K562 (cell line): ENCODE data around the gene RAD54L. TPM values are rescaled to one million over a fixed set of nuclear protein-coding genes. Genes with fewer than 3 reads are reported as not detected.

ENCODE experiments used
- ATAC-seq: fragments of 200-7000 bp; cut with Tn5 transposase; 3 replicates; pipeline ENCODE4 v1.9.1; 2020; ENCODE audit warnings: moderate library complexity
- BruUV-seq: library from RNA; stranded (reverse); fragments of 400-500 nt; replicated peaks from 2 replicates; lab custom pipeline; 2021; lab: Mats Ljungman, UMichigan
- CTCF ChIA-PET: fragments of 300-600 bp; formaldehyde crosslinking; extraction: SDS; loops from one replicate; lab custom pipeline; 2021; ENCODE audit warnings: low intra/inter-chr PET ratio; lab: Yijun Ruan, JAX
- POLR2A ChIA-PET: fragments of 300-600, 350-650 bp; sonication (Branson Sonifier 250); formaldehyde crosslinking; extraction: SDS; loops from one replicate; lab custom pipeline; 2021; ENCODE audit warnings: antibody characterized with exemption, inconsistent platforms; lab: Yijun Ruan, JAX
- DNase-seq, 4 experiments: peaks; one replicate each; pipeline versions ENCODE4 v3.0.0 to v3.0.0-alpha.2; 2011 to 2018; ENCODE audit warnings: low spot score in 3 of 4, mixed read lengths in 3 of 4; ENCODE audit errors: extremely low read depth in 1 of 4
- FAIRE-seq: peaks from 2 replicates; lab custom pipeline; 2011; peaks lifted over from hg19 to GRCh38; lab: Jason Lieb, UNC
- H2AFZ ChIP-seq: 2 replicates; pipeline ENCODE4 v1.6.0; 2011; ENCODE audit warnings: low read depth, low read length, control low read depth, inconsistent platforms
- H3K27ac ChIP-seq: fragments of 200-600 bp; 3 replicates; pipeline ENCODE4 v1.8.0; 2011; ENCODE audit warnings: low read depth, mild to moderate bottlenecking, control low read depth, inconsistent platforms, low read length, moderate library complexity, mixed read lengths; ENCODE audit errors: extremely low read depth
- H3K27me3 ChIP-seq, 2 experiments: fragments of 300-600 bp in 1 of 2; 2 replicates in 1 of 2; 3 replicates in 1 of 2; pipeline versions ENCODE4 v1.6.0 to v1.8.0; 2011; ENCODE audit warnings: inconsistent platforms in 2 of 2, low read length in 2 of 2, mild to moderate bottlenecking in 1 of 2, mixed read lengths in 1 of 2, moderate library complexity in 1 of 2; ENCODE audit not compliant: control insufficient read depth in 2 of 2, insufficient read depth in 2 of 2
- H3K36me3 ChIP-seq: fragments of 300-600 bp; 3 replicates; pipeline ENCODE4 v1.8.0; 2011; ENCODE audit warnings: mild to moderate bottlenecking, low read length, inconsistent platforms; ENCODE audit not compliant: control insufficient read depth, insufficient read depth
- H3K4me1 ChIP-seq, 2 experiments: fragments of 200-600 bp in 1 of 2; replicated peaks in 1 of 2; 2 replicates in 1 of 2; 3 replicates in 1 of 2; pipeline versions ENCODE4 v1.5.1 to v1.8.0; 2011; ENCODE audit warnings: inconsistent platforms in 2 of 2, low read length in 2 of 2, mild to moderate bottlenecking in 1 of 2, mixed read lengths in 1 of 2, moderate library complexity in 1 of 2; ENCODE audit not compliant: control insufficient read depth in 2 of 2, insufficient read depth in 2 of 2
- H3K4me2 ChIP-seq: 2 replicates; pipeline ENCODE4 v1.6.1; 2011; ENCODE audit warnings: low read length, control low read depth, inconsistent platforms, mixed read lengths; ENCODE audit not compliant: insufficient read depth
- H3K4me3 ChIP-seq: fragments of 200-600 bp; sonication (generic), shearing (Covaris generic); 2 replicates; pipeline ENCODE4 v1.5.1; 2016; ENCODE audit warnings: control low read depth, inconsistent platforms
- H3K79me2 ChIP-seq: fragments of 200-600 bp; 3 replicates; pipeline ENCODE4 v1.8.0; 2011; ENCODE audit warnings: low read length, inconsistent platforms; ENCODE audit not compliant: control insufficient read depth, insufficient read depth
- H3K9ac ChIP-seq, 2 experiments: 2 replicates each; pipeline versions ENCODE4 v1.6.0 to v1.6.1; 2011; ENCODE audit warnings: low read depth in 2 of 2, low read length in 2 of 2, control low read depth in 1 of 2, inconsistent platforms in 1 of 2, mild to moderate bottlenecking in 1 of 2, mixed read lengths in 1 of 2; ENCODE audit not compliant: insufficient read depth in 1 of 2
- H3K9me1 ChIP-seq: one replicate; pipeline ENCODE4 v1.6.0; 2011; ENCODE audit warnings: inconsistent platforms, mild to moderate bottlenecking, low read length, moderate library complexity; ENCODE audit not compliant: control insufficient read depth, insufficient read depth
- H3K9me3 ChIP-seq: replicated peaks from 2 replicates; pipeline ENCODE4 v1.5.1; 2011; ENCODE audit warnings: low read depth, low read length, inconsistent platforms; ENCODE audit not compliant: control insufficient read depth, insufficient read depth
- H4K20me1 ChIP-seq: replicated peaks from 2 replicates; pipeline ENCODE4 v1.6.1; 2011; ENCODE audit warnings: low read length, inconsistent platforms, mixed read lengths; ENCODE audit not compliant: control insufficient read depth, insufficient read depth
- BCLAF1 ChIP-seq, 2 experiments: fragments of 450-650 bp in 1 of 2; IDR thresholded peaks; 2 replicates each; pipeline ENCODE4 v1.6.1; 2011 to 2017; ENCODE audit warnings: low read depth in 2 of 2, antibody characterized with exemption in 1 of 2, borderline replicate concordance in 1 of 2, low read length in 1 of 2, mild to moderate bottlenecking in 1 of 2, mixed read lengths in 1 of 2; ENCODE audit not compliant: control insufficient read depth in 1 of 2
- ELF4 ChIP-seq: fragments of 450-650 bp; formaldehyde crosslinking; IDR thresholded peaks from 2 replicates; pipeline ENCODE4 v1.4.0; 2022; ENCODE audit warnings: missing genetic modification characterization
- THRB ChIP-seq: fragments of 450-650 bp; formaldehyde crosslinking; conservative IDR thresholded peaks from 2 replicates; pipeline ENCODE4 v1.4.0; 2022; ENCODE audit warnings: mild to moderate bottlenecking, missing genetic modification characterization
- ZNF740 ChIP-seq, 3 experiments: fragments of 200-800 bp in 1 of 3; sonication (Bioruptor generic) in 1 of 3; sonication (generic) in 1 of 3; formaldehyde crosslinking in 1 of 3; IDR thresholded peaks; 2 replicates each; pipeline versions ENCODE4 v1.6.1 to v1.8.0; 2016 to 2022; ENCODE audit warnings: mild to moderate bottlenecking in 2 of 3, missing compliant biosample characterization in 2 of 3, missing genetic modification characterization in 2 of 3, missing genetic modification reagents in 1 of 3
- WGBS: fragments of 100-300 bp; shearing (Covaris generic); methylation state at CpG from one replicate; pipeline ENCODE4 v1.1.6; 2016; ENCODE audit warnings: low coverage, mixed read lengths; ENCODE audit not compliant: insufficient coverage; ENCODE audit errors: missing lambda C conversion rate; 5-methylcytosine and 5-hydroxymethylcytosine counted together
- in situ Hi-C: fragments of 300-500 bp; cut with MboI; formaldehyde crosslinking; loops from 4 replicates; pipeline ENCODE4 v1.15.0; 2018; ENCODE audit warnings: inconsistent platforms, mixed read lengths
- intact Hi-C: fragments of 100-400 bp; cut with micrococcal nuclease; formaldehyde crosslinking; loops from 2 replicates; pipeline ENCODE4 v1.14.2; 2022
- polyA plus RNA-seq, 8 experiments: library from polyadenylated mRNA; depleted of rRNA in 4 of 8; stranded (reverse) in 5 of 8; unstranded in 3 of 8; fragments of >200 nt; fragmentation: Nextera tagmentation in 2 of 8; fragmentation: Illumina TruSeq in 1 of 8; extraction: Ambion mirVana in 2 of 8; extraction: Trizol in 1 of 8; gene quantifications; 2 replicates each; pipeline versions ENCODE4 v1.2.1 to v1.2.3, GENCODE V29; 2011 to 2014; ENCODE audit warnings: inconsistent platforms in 1 of 8, missing spikeins in 1 of 8
- total RNA-seq, 7 experiments: library from RNA; depleted of rRNA in 6 of 7; stranded (reverse); fragments of >200 nt in 6 of 7; fragmentation: Illumina TruSeq in 2 of 7; extraction: Trizol in 2 of 7; gene quantifications; 2 replicates each; pipeline versions ENCODE4 v1.2.1 to v1.2.3, GENCODE V29; 2011 to 2021; ENCODE audit warnings: low replicate concordance in 1 of 7

RAD54L gene
- total and polyA plus RNA-seq, 9 of the 15 experiments (the other 6 are each of a cell fraction or from before 2014, with no cell fraction given), result 17.9 to 92.3 (median 37.5) TPM

GRCh38 chr1:46204406-46204742, 43.2 kb upstream of the RAD54L start (continued):
- TF ChIP-seq ZNF740 (CRISPR knock-in tag; IDR thresholded peaks at IDR 0.05), result no peak
- TF ChIP-seq ZNF740 (tag; IDR thresholded peaks at IDR 0.05), result no peak

- Histone ChIP-seq H3K4me3 (no peak overlapping the region), H3K27me3 (no peaks in the 10 kb centered on the region), H3K9me1 (no peaks in the 10 kb centered on the region), H3K27ac (no peak overlapping the region), H4K20me1 (no peaks in the 10 kb centered on the region), H3K4me1 (peaks cover 9 to 18% of the 10 kb centered on the region in 2 experiments), H3K36me3 (no peaks in the 10 kb centered on the region), H3K9ac (no peak overlapping the region; a peak in 1 of 4 replicates), H3K9me3 (no peaks in the 10 kb centered on the region), H2AFZ (0 out of 2 replicates have a peak overlapping the region, but pooled peaks have one; percentile 36), H3K79me2 (no peaks in the 10 kb centered on the region), H3K4me2 (no peak overlapping the region)
- BruUV-seq, result no TSS peak
- no peak for DNase-seq
- FAIRE-seq, result no peak
- ChIA-PET CTCF (no interaction called here), POLR2A (interaction anchor here (1.1 kb wide), 3 partner anchors 14 to 160 kb away, joined by 3 to 5 read pairs (median 3); no protein-coding TSS in a partner anchor)
- in situ Hi-C loops, result no loop called here
- TF ChIP-seq BCLAF1 (IDR thresholded peaks at IDR 0.05; ENCODE audit: borderline replicate concordance in 1 of 2, control insufficient read depth in 1 of 2, low read depth in 2 of 2, low read length in 1 of 2) (no peak), THRB (CRISPR knock-in tag) (0 out of 2 replicates have a peak, but pooled peaks have one; percentile 16), ELF4 (CRISPR knock-in tag) (peak; percentile 53; the same call in 1 of the 2 replicates)
- ATAC-seq, result no peak
- 23% methylated on average over 3 of the region's 3 CpGs for WGBS
- intact Hi-C loops, result no loop called here
Measured at GRCh38 chr1:46205141-46205540, 42.4 kb upstream of the RAD54L start.
